ENCODE measurements around the gene IL27RA.

The IL27RA gene

GRCh38 chr19:14031719-14032480, at the start of gene IL27RA:
Gene IL27RA, plus strand, starts transcription at chr19:14031762. Its CDS starts 111 bp downstream, at chr19:14031873.
- peak; percentile 93 for DNase-seq (ENCODE audit: low read depth)
- peak within 1 kb of the TSS; percentile 76 for H3K4me3 ChIP-seq (ENCODE audit: low read depth, low read length)
- TF ChIP-seq CTCF (IDR thresholded peaks at IDR 0.05; ENCODE audit: insufficient read depth, low read depth, low read length, missing control alignments): peak; percentile 83

GRCh38 chr19:13981988-13982501, 49.5 kb upstream of the IL27RA start:
- no peak overlapping the region for H3K4me3 ChIP-seq (ENCODE audit: low read depth, low read length)
- no peak for DNase-seq (ENCODE audit: low read depth)
- TF ChIP-seq CTCF (IDR thresholded peaks at IDR 0.05; ENCODE audit: insufficient read depth, low read depth, low read length, missing control alignments): no peak

- DNase-seq (ENCODE audit: low read depth): no peak
- H3K4me3 ChIP-seq (ENCODE audit: low read depth, low read length): no peak overlapping the region
- TF ChIP-seq CTCF (IDR thresholded peaks at IDR 0.05; ENCODE audit: insufficient read depth, low read depth, low read length, missing control alignments): no peak
These were observed 48.8 kb upstream of the IL27RA start for GRCh38 chr19:13982773-13983172.

- H3K4me3 ChIP-seq (ENCODE audit: low read depth, low read length): no peak overlapping the region
- TF ChIP-seq CTCF (IDR thresholded peaks at IDR 0.05; ENCODE audit: insufficient read depth, low read depth, low read length, missing control alignments): no peak
- DNase-seq (ENCODE audit: low read depth): no peak
These were observed 48.2 kb upstream of the IL27RA start for GRCh38 chr19:13983213-13983889.

- no peak for DNase-seq (ENCODE audit: low read depth)
- no peak for TF ChIP-seq CTCF (IDR thresholded peaks at IDR 0.05; ENCODE audit: insufficient read depth, low read depth, low read length, missing control alignments)
- H3K4me3 ChIP-seq (ENCODE audit: low read depth, low read length): no peak overlapping the region
These were observed 47.4 kb upstream of the IL27RA start for GRCh38 chr19:13984186-13984585.

- DNase-seq (ENCODE audit: low read depth): no peak
- H3K4me3 ChIP-seq (ENCODE audit: low read depth, low read length): no peak overlapping the region
- no peak for TF ChIP-seq CTCF (IDR thresholded peaks at IDR 0.05; ENCODE audit: insufficient read depth, low read depth, low read length, missing control alignments)
These were observed 46.5 kb upstream of the IL27RA start for GRCh38 chr19:13984875-13985741.

All from GM12865 (cell line).